ENCODE measurements around the gene TLN1.

Gene TLN1
- total RNA-seq = 572 reads per million, percentile 98 among the genes with 10 or more reads in this experiment

DNA sequence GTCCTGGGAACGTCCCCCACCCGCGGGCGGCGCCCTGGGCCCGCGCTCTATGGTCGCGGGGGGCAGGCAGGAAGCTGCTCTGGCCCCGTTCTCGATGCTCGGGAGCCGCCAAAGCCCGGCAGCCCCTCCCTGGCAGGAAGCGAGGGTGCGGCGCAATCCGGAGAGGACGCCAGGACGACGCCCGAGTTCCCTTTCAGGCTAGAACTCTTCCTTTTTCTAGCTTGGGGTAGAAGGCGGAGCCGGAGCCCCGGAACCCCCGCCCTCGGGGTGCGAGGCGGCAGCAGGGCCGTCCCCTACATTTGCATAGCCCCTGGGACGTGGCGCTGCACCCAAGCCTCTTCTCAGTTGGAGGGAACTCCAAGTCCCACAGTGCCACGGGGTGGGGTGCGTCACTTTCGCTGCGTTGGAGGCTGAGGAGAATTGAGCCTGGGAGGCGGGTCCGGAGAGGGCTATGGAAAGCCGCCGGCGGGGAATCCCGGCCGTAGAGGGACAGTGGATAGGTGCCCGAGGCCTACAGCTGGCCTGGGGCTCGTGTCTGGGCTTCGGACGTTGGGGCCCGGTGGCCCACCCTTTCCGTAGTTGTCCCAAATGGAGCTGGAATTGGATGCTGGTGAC lies at the start of gene TLN1, which contains the start of gene CREB3:
Gene TLN1, minus strand, starts transcription at position 11 of the 615 bp plus-strand sequence. CDS start 6,501 bp downstream, outside the sequence.
Gene CREB3, plus strand, starts transcription at position 482 of the 615 bp plus-strand sequence. Its CDS starts 107 bp downstream, at position 589.
- DNase-seq = peak; percentile 95

DNA sequence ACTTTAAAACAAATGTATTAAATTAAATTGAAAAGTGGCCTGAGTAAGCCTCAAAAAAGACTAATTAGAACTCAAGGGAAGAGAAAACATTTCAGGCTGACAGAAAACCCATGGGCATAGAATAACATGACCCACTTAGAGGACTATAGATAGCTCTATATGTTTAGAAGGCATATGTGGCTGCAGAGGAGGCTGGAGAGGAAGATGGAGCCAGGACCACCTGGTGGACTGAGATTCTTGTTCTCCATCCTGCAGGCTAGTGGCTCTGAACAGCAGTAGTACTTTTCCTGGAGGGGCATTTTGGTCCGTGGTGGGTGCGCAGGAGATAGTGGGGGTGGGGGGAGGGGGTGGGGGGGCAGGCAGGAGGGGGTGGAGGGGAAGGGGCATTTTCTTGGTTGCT lies 49.1 kb upstream of the TLN1 start:
- no peak for DNase-seq

GRCh38 chr9:35778496-35778895 lies 46.5 kb upstream of the TLN1 start:
- no peak for DNase-seq

DNA sequence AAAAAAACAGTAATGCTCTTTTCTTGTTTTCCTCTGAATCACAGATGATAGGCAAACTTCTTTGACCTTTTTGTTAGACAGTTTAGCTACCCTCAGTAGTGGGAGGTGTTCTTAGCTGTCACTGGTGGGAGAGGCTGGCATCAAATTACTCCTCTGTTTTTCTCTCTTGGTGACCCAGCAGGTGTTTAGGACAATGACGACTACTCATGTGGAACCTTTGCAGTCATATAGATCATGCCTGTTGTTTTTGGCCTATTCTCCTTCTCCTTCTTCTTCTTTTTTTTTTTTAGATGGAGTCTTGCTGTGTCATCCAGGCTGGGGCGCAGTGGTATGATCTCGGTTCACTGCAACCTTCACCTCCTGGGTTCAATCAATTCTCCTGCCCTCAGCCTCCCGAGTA lies 44.0 kb upstream of the TLN1 start:
- DNase-seq = no peak

- no peak for DNase-seq
Observed at GRCh38 chr9:35774907-35775635, 43.1 kb upstream of the TLN1 start.

GRCh38 chr9:35771943-35772342 lies 39.9 kb upstream of the TLN1 start:
- DNase-seq = no peak

DNA sequence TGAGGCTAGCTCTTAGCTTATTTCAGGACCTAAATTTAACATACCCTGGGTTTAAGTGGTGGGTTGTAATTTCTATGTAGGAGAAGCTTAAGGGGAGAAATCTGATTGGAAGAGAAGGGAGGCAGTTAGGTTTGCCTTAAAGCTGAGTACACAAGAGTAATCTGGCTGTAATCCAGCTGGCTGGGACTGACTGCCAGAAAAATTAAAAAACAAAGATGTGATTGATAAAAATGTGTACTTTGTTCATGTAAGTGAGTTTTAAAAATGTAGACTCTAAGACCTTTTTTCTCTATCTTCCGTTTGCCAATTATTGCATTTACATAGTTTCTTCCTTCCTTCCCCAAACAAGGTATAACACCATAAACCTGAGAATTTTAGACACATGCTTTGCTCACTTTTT lies 39.5 kb upstream of the TLN1 start:
- no peak for DNase-seq

DNA sequence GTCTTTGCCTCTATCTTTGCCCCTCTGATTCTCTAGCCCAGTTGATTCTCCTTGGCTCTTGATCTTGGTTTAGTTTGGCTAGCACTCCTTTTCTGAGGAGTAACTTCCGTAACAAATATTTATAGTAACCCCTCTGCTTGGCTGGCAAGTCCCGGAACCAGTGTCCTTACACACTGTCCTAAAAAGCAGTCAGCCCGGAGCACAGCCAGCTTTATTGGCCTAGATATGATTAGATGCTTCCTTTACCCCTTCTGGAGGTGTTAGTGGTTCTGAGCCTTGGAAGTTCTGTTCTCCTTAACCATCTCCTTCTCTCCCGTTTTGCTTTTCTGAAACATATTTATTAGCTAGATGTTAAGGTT lies 39.1 kb upstream of the TLN1 start:
- no peak for DNase-seq

DNA sequence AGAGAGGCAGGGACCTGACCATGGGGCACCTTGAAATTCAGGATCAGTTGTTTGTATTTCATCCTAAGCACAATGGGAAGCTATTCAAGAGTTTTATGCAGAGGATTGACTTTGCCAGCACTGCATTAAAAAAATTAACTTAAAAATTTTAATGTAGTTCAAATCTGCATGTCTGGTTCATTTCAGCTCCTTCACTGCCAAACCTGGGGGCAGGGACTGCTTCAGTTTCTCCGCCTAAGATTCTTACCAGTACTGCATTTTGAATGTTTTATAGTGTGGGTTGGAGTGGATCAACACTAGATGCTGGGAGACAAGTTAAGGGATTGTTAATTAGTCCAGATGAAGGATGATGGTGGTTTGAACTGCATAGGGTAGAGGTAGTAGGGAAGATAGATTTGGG lies 37.8 kb upstream of the TLN1 start:
- DNase-seq = no peak

GRCh38 chr9:35767458-35767857 lies 35.5 kb upstream of the TLN1 start:
- DNase-seq = no peak

GRCh38 chr9:35766997-35767396 lies 35.0 kb upstream of the TLN1 start:
- DNase-seq = no peak

DNA sequence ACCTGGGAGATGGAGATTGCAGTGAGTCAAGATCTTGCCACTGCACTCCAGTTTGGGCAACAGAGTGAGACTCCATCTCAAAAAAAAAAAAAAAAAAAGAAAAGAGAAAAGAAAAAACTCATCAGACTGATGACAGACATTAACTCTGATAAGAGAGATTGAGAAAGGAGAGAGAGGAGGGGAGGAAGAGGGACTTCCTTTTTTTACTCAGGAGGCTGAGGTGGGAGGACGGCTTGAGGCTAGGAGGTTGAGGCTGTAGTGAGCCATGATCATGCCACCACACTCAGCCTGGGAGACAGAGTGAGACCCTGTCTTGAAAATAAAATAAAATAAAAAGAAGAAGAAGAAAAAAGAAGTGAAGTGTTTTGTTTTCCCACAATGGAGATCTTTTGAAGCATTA lies 31.8 kb upstream of the TLN1 start:
- DNase-seq = no peak

DNA sequence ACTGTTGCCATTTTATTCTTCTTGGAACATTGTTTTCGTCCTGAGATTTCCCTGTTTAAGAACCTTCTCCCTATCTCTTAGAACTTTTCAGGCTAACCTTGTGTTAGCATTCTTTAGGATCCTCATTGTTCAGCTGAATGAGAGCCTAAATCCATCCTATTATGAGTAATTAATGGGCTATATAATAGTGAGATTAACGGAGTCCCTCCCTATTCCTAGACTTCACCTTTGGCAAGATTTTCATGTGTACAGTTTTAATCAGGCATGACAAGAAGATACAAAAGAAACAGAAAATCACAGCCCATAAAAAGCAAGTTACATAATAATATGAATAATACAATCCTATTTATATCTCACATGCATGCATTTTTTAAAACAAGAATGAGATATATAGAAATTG lies 31.2 kb upstream of the TLN1 start:
- no peak for DNase-seq

GRCh38 chr9:35760651-35761050 lies 28.7 kb upstream of the TLN1 start:
- DNase-seq = no peak

DNA sequence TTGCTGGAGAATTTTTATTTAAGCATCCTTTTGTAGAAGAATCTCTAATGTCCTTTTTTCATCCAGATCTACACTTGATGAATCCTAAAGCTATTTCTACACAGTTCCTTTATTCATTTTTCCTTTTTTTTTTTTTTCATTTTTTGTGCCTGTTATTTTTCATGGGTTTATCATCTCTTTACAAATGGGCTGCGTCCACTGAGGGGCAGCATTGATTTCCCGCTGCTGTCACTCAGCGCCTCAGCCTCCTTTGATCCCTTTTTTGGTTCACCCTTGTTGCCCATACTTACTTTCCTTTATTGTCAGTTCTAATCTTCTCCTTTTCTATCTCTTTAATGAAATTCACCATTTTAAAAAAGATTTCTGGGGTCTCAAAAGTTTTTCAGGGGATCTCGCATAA lies 27.8 kb upstream of the TLN1 start:
- DNase-seq = no peak

DNA sequence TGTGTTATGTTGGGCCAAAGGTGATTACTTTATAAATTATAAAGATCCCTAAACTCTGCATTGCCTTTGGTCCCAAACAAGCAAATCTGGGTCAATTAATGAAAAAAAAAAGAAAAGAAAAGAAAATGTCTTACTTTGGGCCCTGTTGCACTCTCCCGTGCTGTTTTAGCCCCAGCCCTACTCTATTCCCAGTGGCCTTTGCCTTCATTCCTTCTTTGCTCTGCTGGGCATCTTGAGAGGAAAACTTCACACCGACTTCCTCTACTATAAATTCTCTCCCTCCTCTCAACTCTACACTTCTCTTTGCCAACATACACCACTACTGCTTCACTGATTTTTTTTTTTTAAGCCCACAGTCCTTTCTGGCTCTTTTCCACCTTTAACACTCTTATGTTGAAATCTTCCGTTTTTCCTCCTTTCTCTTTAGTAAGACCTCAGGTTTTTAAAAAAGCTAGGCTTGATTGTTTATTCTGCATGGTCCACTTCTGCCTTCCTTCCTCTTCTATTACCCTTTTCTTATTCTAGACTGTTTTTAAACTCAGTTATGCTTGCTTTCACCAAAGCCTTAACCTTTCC lies 26.6 kb upstream of the TLN1 start:
- DNase-seq = no peak

GRCh38 chr9:35757892-35758275 lies 25.9 kb upstream of the TLN1 start:
- DNase-seq = no peak

GRCh38 chr9:35757226-35757891 lies 25.4 kb upstream of the TLN1 start:
- no peak for DNase-seq

DNA sequence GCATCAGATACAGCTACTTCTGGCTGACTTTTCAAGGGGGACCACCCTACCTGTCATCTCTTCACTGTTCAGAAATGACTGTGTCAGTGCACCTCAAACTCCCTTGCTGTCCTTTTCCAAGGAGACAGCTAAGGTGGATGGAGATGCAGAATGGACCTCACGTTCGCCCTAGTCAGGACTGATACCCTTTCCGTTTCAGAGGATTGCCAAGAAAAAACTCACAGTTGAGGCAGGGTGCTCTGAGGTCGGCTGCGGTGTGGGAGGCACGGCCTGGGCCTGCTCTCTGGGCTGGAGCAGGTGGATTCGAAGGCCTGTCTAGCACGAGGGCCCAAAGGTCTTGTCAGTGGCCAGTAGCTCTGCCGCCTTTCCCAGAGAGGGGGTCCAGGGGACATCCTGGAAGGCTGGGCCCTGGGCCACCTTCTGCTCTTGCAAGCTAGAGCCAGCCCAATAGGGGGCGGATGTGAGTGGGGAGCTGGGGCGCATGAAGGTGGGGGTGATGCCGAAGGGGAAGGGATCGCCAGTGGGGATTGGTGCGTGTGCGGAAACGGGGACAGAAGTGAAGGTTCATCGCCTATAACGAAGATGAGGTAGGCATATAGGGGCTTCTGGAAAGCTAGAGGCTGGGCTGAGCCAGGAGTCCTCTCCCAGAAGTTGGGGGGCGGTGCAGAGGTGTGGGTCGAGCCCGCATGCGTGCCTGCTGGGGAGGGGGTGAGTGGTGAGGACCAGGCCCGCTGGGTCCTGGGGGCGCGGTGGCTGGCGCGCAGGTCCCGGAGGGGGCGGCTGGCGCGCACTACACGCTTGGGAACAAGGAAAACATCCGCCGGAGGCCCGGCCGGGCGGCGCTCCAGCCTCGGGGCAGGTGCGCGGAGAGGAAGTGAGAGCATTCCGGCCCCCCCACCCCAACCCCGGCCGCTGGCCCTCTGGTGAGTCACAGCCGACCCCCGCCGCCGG lies 24.6 kb upstream of the TLN1 start:
- DNase-seq = peak; percentile 69

GRCh38 chr9:35755071-35755470 lies 23.1 kb upstream of the TLN1 start:
- no peak for DNase-seq

GRCh38 chr9:35754264-35754663 lies 22.3 kb upstream of the TLN1 start, which contains the start of gene MSMP:
Gene MSMP, minus strand, starts transcription at chr9:35754276. Its CDS starts 147 bp downstream, at chr9:35754129.
- DNase-seq = no peak

DNA sequence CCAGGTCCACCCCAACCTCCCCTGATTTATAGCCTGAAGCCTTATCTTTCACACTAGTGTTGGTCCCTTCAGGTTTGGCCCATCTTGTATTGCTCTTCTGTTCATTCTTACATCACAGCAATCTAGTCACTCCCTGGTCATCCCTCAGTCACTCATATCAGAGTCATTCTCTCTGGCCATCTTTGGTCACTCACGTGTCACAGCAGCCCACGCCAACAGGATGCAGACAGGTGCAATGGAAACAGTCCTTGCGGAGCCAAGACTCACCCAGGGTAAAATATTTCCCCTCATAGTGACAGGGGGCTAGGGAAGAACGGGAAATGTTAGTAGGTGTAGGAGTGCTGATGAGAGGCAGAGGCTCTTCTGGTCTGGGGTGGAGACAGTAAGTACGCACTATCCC lies 21.5 kb upstream of the TLN1 start:
- no peak for DNase-seq

DNA sequence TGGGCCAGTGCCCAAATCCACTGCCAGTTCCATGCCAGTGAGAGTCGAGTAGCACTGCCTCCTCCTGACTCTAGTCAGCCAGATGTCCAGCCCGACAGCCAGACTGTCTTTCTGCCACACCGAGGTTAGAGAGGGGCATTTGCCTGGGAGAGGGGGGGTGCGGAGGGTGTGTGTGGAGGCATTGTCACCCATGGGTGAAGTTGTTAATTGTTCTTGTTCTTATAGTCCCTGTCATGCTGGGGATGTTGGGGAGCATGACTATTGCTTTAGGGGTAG lies 18.2 kb upstream of the TLN1 start:
- DNase-seq = no peak
